ENCODE data around the gene SMAD7.

SMAD7 gene

DNA sequence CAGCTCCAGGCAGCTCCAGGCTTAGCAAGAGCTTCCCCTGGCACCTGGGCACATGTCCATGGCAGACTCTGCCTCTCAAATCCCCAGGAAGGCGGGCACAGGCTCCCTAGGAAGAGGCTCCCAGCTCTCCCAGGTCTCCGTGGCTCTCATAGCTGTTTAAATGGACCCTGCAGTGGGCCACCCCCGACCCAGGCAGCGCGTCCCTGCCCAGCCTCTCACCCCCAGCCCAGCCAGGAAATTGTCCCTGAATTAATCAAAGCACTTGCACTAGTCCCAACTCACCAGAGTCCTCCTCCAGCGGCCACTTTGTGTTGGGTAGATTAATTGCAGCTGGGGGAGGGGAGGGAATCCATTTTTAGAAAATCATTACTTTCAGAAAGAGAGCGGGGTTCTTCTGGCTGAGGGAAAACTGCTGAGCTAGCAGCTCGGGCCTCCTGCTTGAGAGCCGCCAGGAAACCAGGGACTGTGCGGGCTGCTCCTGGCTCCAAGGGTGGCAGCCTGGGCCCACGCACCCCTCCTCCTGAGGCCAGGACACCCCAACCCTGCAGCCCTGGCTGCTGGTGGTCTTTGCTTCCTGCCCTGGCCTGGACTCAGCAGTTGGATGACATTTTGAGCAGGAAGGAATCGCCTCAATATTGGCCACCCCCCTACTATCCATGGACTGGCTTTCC lies 36.0 kb downstream of the SMAD7 start:
- no peak for DNase-seq (ENCODE audit: low spot score)

- DNase-seq (ENCODE audit: low spot score) = no peak
These were observed 37.0 kb downstream of the SMAD7 start for GRCh38 chr18:48913775-48914174.

DNA sequence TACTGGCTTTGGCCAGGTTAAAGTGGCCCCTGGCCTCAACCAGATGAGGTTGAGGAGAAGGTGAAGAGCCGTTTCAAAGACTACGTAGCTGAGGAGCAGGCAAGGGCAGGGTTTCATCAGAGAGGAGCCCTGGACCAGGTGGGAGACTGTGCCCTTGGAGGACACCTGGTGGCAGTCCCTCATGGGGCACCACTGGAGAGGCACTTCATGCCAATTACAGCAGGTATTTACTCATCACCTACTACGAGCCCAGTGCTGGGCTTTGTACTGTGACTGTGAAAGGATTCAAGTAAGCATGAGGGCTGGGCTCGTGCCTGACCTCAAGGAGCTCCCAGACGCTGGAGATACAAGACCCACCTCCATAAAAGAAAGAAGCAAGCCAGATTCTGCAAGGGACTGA lies 37.6 kb downstream of the SMAD7 start:
- DNase-seq (ENCODE audit: low spot score) = no peak

DNA sequence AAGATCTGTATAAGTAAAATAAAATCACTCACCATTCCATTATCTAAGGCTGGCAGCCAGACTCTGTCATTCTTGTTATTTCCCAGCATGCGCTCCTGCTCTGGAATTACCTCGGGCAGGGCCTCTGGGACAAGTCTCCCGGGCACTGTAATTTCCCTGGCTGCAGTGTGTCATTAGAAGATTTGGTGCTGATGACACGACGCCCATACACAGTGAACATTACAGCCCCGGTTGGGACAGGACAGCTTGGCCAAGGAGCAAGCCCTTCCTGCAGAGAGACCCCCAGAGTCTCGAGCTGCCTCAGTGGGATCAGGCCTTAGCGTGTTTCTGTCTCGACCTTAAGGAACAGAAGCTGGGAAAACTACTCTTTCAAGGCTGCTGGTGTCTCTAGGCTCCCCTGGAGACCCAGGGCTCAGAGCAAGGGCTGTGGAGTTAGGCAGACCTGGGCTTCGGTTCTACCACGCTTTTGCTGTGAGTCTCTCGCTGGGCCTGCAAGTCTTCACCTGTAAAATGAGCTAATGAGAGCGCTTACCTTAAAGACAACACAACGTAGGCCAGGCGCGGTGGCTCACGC lies 39.7 kb downstream of the SMAD7 start:
- DNase-seq (ENCODE audit: low spot score) = no peak

- DNase-seq (ENCODE audit: low spot score) = no peak
These were observed 41.0 kb downstream of the SMAD7 start for GRCh38 chr18:48909721-48910120.

DNA sequence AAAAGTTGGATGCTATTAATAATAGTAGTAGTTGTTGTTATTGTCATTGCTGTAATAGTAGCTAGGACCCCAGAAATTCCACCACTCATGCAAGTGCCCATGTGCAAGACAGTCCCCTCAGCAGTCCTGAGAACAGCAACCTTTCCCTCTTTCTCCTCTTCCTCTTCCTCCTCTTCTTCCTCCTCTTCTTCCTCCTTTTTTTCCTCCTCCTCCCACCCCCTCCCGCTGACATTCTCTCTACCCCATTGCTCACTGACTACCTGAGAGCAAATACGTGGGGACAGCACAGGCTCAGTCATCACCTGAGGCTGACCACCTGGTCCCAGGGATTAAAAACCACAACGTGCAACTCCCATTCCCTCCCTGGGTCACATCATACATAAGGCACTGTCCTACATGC lies 41.8 kb downstream of the SMAD7 start:
- no peak for DNase-seq (ENCODE audit: low spot score)

DNA sequence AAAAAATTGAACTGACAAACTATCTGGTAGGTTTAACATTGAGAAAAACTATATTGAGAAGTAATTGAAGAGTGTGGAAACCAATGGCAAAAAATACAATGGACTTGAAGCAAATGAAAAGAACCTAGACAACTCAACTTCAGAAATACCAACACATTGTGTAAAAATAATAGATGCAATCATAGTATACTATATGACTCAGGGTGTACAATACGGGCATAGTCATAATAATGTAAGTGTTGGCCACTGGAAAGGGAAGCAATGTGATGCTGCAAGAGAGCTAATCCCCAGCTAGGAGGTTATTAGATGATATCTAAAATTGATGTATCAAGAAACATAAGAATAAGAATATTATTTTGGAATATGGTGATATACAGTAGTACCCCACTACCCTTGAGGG lies 45.3 kb downstream of the SMAD7 start:
- no peak for DNase-seq (ENCODE audit: low spot score)

DNA sequence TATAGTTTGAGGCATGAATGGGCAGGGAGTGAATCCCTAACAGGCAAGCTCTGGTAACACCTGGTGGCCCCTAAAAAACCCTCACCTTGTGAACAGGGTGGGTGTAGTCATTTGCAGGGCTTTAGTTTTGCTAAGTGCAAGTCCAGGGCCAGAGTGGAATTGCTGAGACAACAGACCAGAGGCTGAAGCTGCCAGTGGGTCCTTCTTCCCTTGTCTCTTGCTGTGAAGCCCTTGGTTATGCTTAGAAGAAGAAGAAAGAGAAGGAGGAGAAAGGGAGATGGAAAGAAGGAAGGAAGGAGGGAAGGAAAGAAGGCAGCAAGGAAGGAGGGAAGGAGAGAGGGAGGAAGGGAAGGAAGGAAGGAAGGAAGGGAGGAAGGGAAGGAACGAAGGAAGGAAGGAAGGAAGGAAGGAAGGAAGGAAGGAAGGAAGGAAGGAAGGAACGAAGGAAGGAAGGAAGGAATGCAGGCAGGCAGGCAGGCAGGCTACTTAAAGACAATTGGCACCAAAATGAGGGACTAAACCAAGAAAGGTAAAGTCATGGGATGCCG lies 45.8 kb downstream of the SMAD7 start:
- DNase-seq (ENCODE audit: low spot score) = no peak

DNA sequence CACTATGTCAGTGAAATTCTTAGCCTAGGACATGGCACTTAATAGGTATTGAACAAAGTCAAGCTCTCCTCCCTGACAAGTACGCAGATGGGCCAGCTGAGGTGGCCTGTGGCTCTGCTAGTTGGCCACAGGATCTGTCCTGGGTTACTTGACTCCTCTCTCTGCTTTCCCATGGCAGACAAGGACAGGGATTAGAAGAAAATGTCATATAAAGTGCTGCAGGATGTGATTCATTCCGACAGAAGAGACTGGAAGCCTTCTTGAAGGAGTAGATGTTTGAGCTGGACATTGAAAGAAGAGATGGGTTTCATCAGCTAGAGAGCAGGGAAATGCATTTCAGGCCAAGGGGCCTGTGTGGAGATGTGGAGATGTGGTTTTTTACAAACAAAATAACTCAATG lies 46.7 kb downstream of the SMAD7 start:
- no peak for DNase-seq (ENCODE audit: low spot score)

GRCh38 chr18:48902856-48903601 lies 47.7 kb downstream of the SMAD7 start:
- no peak for DNase-seq (ENCODE audit: low spot score)

DNA sequence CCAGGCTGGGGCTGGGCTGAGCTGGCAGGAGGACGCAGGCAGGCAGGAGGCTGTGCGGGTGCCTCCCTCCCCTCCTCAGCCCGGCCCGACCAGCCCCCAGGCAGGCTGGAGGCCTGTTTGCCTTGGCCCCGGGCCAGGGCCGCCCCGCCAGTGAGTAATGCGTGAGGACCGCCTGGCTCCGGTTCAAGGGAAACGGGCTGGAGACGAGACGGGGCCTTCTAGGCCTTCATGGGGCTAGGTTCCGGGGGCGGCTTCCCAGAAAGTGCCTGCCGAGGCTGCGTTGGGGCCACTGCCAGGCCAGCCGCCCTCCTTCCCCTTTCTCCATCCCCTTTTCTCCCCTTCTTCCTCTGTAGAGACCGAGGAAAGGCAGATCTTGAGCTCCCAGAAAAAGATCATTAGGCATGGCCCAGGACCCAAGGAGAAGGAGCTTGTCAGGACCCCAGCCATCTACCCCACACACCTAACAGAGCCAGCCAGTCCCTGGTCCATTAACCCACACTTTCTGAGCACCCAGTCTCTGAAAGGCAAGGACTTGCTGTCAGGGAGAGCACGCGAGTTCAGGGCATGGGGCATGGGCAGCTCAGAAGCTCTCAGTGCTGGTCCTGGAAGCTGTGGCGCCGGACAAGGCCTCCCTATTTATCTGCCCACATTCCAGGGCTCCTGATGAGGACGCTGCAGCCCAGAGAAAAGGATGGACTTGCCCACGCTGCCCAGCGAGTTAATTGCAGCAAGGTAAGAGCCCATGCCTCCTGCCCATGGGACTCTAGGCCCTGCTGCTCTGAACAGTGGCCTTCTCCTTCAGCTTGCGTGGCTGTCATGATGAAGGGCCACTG lies 48.5 kb downstream of the SMAD7 start:
- peak; percentile 78 for DNase-seq (ENCODE audit: low spot score)

DNA sequence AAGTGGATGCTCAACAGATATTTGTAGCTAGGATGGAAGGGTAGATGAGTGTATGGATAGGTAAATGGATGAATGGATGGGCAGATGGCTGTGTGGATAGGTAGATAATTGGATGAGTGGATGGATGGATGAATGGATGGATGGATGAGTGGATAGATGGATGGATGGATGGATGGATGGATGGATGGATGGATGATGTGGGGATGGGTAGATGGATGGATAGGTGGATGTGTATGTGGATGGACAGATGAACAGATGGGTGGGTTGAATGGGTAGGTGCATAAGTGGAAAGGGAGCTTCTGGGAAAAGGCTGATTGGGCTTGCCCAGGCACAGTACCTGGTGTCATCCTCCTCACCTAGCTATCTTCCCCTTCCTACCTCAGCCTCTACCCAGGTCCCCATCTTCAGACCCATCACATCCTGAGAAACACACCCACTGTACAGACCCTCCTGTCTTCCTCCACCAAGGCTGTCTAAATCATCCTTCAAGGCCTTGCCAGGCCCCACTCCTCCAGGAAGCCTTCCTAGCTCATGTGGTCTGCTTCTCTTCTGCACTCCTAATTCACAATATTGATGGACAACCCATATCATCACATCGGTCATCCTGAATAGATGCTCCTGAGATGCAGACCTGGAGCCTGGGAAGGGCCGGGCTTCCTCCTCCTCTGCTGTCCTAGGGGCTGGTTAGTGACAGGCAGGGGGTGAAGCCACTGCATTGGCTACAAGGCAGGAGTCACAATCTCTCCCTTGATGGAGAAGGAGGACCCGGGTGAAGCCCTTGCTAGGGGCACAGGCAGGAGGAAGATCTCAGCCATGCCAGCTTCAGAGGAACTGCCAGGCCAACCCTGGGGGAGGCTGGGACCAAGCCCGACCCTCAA lies 49.4 kb downstream of the SMAD7 start:
- no peak for DNase-seq (ENCODE audit: low spot score)

GRCh38 chr18:48900469-48900868 lies 50.3 kb downstream of the SMAD7 start:
- DNase-seq (ENCODE audit: low spot score) = no peak

DNA sequence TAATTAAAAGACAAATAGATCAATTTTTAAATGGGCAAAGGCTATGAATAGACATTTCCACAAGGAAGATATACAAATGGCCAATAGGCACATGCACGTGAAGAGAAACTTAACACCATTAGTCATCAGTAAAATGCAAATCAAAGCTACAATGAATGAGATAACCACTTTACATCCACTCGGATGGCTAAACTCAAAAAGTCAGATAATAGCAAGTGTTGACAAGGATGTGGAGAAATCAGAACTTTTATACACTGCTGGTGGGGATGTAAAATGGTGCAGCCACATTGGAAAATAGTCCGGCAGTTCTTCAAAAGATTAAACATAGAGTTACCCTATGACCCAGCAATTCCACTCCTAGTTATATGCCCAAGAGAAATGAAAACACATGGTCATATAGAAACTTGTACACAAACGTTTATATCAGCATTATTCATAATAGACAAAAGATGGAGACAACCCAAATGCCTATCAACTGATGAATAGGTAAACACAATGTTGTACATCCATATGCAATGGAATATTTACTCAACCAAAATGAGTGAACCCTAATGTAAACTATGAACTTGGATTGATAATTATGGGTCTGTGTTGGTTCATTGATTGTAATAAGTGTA lies 51.1 kb downstream of the SMAD7 start:
- no peak for DNase-seq (ENCODE audit: low spot score)

- DNase-seq (ENCODE audit: low spot score) = no peak
These were observed 52.2 kb downstream of the SMAD7 start for GRCh38 chr18:48898521-48898920.

GRCh38 chr18:48897531-48897930 lies 53.2 kb downstream of the SMAD7 start:
- no peak for DNase-seq (ENCODE audit: low spot score)

GRCh38 chr18:48896875-48897511 lies 53.8 kb downstream of the SMAD7 start:
- DNase-seq (ENCODE audit: low spot score) = peak; percentile 7

DNA sequence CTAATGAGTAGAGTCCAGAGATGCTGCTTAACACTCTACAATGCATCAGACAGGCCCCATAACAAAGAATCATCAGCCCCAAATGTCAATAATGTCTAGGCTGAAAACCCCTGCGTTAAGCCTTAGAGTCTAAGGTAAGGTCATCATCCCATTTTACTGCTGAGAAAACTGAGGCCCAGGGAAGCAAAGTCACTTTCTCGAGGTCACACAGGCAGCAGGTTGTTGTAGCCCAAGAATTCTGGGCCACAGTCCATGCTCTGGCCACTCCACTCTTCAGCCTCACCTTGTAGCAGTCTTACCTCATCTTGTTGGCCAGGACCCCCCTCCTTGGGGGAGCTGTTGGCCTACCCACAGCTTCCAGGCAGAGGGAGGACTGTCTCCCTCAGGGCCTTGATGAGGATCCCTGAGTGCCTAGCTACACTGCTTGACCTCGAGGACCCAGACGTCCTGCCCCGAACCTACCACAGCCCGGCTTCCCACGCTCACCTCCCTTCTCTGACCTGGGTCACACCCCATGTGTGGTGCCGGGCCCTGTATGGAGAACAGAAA lies 54.4 kb downstream of the SMAD7 start:
- DNase-seq (ENCODE audit: low spot score) = no peak

DNA sequence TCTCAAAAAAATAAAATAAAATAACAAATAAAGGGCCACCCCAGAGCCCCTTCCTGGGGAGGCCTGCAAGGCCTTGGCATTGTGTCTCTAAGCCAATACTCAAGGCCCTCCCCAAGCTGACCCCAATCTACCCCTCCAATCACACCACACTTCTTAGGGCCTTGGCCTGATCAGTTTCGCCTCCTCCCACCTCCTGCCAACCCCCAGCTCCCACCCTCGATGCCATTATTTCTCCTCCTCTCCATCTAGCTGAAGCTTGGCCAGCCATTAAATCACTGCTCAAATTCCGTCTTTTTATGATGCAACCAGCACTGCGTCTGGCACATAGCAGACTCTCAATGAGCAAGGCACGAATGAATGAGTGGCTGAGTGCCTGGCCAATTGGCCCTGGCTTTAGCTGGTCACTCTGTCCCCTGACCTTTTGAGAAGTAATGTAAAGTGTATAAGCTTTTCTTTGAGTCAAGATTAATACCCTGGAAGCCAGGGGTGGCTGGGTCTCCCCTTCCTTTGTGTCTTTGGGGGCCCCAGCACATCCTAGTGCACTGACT lies 55.9 kb downstream of the SMAD7 start:
- DNase-seq (ENCODE audit: low spot score) = no peak

Data from LoVo (cell line).